Neural cell (in vitro differentiated cells): ENCODE data around the gene IPO8. TPM values are rescaled to one million over a fixed set of nuclear protein-coding genes. Genes with fewer than 3 reads are reported as not detected.
"Not testable (repeated sequence)": the region's sequence is repeated elsewhere in the genome, so short reads cannot be mapped to it uniquely, and the experiment has no call there.

Experiments used
- H2AFZ ChIP-seq: fragments of 200-600, 300-800 bp; sonication (generic), shearing (Covaris generic); 2 replicates; pipeline ENCODE4 v1.6.0; 2014; ENCODE audit warnings: low read depth, mild to moderate bottlenecking, antibody characterized with exemption, low read length, moderate library complexity
- H3F3A ChIP-seq: fragments of 200-600 bp; shearing (Covaris generic); 2 replicates; pipeline ENCODE4 v1.6.1; 2016; ENCODE audit warnings: mild to moderate bottlenecking, moderate library complexity, mixed read lengths, antibody characterized with exemption, low read length; ENCODE audit not compliant: insufficient read depth, poor library complexity, severe bottlenecking
- H3K27ac ChIP-seq: fragments of 200-600, 300-800 bp; sonication (generic), shearing (Covaris generic); 2 replicates; pipeline ENCODE4 v1.5.1; 2014; ENCODE audit warnings: mild to moderate bottlenecking, low read length, moderate library complexity
- H3K27me3 ChIP-seq: fragments of 300-800, 200-600 bp; sonication (generic), shearing (Covaris generic); 2 replicates; pipeline ENCODE4 v1.6.0; 2014; ENCODE audit warnings: mild to moderate bottlenecking, low read depth, low read length, moderate library complexity; ENCODE audit not compliant: insufficient read depth
- H3K36me3 ChIP-seq: fragments of 300-800, 200-600 bp; sonication (generic), shearing (Covaris generic); 2 replicates; pipeline ENCODE4 v1.5.1; 2014; ENCODE audit warnings: mild to moderate bottlenecking, antibody characterized with exemption, low read length, moderate library complexity; ENCODE audit not compliant: insufficient read depth
- H3K4me2 ChIP-seq: fragments of 300-800, 200-600 bp; sonication (generic), shearing (Covaris generic); 2 replicates; pipeline ENCODE4 v1.6.0; 2014; ENCODE audit warnings: mild to moderate bottlenecking, low read length
- H3K4me3 ChIP-seq: fragments of 300-800, 200-600 bp; sonication (generic), shearing (Covaris generic); 2 replicates; pipeline ENCODE4 v1.5.1; 2014; ENCODE audit warnings: mild to moderate bottlenecking, low read length, moderate library complexity
- H3K79me2 ChIP-seq: fragments of 200-600 bp; shearing (Covaris generic); replicated peaks from 2 replicates; pipeline ENCODE4 v1.6.0; 2014; ENCODE audit warnings: mild to moderate bottlenecking, low read length, moderate library complexity; ENCODE audit not compliant: insufficient read depth
- H3K9ac ChIP-seq: fragments of 300-800, 200-600 bp; sonication (generic), shearing (Covaris generic); 2 replicates; pipeline ENCODE4 v1.6.1; 2016; ENCODE audit warnings: mild to moderate bottlenecking, low read length, mixed read lengths
- H3K9me2 ChIP-seq: fragments of 200-600 bp; shearing (Covaris generic); 2 replicates; pipeline ENCODE4 v1.6.1; 2016; ENCODE audit warnings: mild to moderate bottlenecking, low read length, mixed read lengths; ENCODE audit not compliant: insufficient read depth
- H3K9me3 ChIP-seq: fragments of 200-600, 300-800 bp; sonication (generic), shearing (Covaris generic); 2 replicates; pipeline ENCODE4 v1.6.1; 2016; ENCODE audit warnings: mild to moderate bottlenecking, mixed run types, low read length, moderate library complexity, mixed read lengths
- H4K20me1 ChIP-seq: fragments of 200-600 bp; shearing (Covaris generic); 2 replicates; pipeline ENCODE4 v1.6.1; 2016; ENCODE audit warnings: mild to moderate bottlenecking, mixed run types; ENCODE audit not compliant: insufficient read depth
- CTCF ChIP-seq: fragments of 450-650 bp; IDR thresholded peaks from 2 replicates; pipeline ENCODE4 v1.5.1; 2014; ENCODE audit warnings: antibody characterized with exemption, mild to moderate bottlenecking, moderate library complexity; ENCODE audit not compliant: poor library complexity, severe bottlenecking
- EZH2 ChIP-seq: fragments of 200-600, 300-800 bp; shearing (Covaris generic), sonication (generic); IDR thresholded peaks from 2 replicates; pipeline ENCODE4 v1.6.1; 2014; ENCODE audit warnings: antibody characterized with exemption, low read length, borderline replicate concordance, mild to moderate bottlenecking; ENCODE audit not compliant: insufficient read depth, poor library complexity, severe bottlenecking
- POLR2AphosphoS5 ChIP-seq: IDR thresholded peaks from 2 replicates; pipeline ENCODE4 v1.6.1; 2012
- RAD21 ChIP-seq: fragments of 450-650 bp; conservative IDR thresholded peaks from 2 replicates; pipeline ENCODE4 v1.6.1; 2014; ENCODE audit warnings: antibody characterized with exemption, mild to moderate bottlenecking, moderate library complexity
- REST ChIP-seq: IDR thresholded peaks from 2 replicates; pipeline ENCODE4 v1.6.1; 2012; ENCODE audit warnings: borderline replicate concordance
- TAF1 ChIP-seq: IDR thresholded peaks from 2 replicates; pipeline ENCODE4 v1.6.1; 2012; ENCODE audit warnings: low read depth
- polyA plus RNA-seq: library from polyadenylated mRNA; depleted of rRNA; stranded (reverse); fragments of >200 nt; gene quantifications from 2 replicates; pipeline ENCODE4 v1.2.3, GENCODE V29; 2014

IPO8 gene
- polyA plus RNA-seq, 1 donor from 2014 or later, result 18.8 TPM

GRCh38 chr12:30613119-30613830 is 82.4 kb downstream of the IPO8 start:
- Histone ChIP-seq H2AFZ (no peak overlapping the region), H3K27ac (no peak overlapping the region), H3K9ac (no peak overlapping the region), H3K4me3 (no peak overlapping the region), H3K27me3 (no peaks in the 10 kb centered on the region), H4K20me1 (no peaks in the 10 kb centered on the region), H3K79me2 (no peaks in the 10 kb centered on the region), H3F3A (no peaks in the 10 kb centered on the region), H3K36me3 (no peaks in the 10 kb centered on the region), H3K9me3 (no peaks in the 10 kb centered on the region), H3K9me2 (no peaks in the 10 kb centered on the region), H3K4me2 (no peak overlapping the region)
- TF ChIP-seq EZH2 (no peak), TAF1 (no peak), RAD21 (no peak), REST (no peak)

GRCh38 chr12:30610718-30611117 is 85.0 kb downstream of the IPO8 start:
- no peak overlapping the region for H3K27ac ChIP-seq
- H4K20me1 ChIP-seq, result no peaks in the 10 kb centered on the region
- no peaks in the 10 kb centered on the region for H3K36me3 ChIP-seq
- no peaks in the 10 kb centered on the region for H3F3A ChIP-seq
- no peaks in the 10 kb centered on the region for H3K9me3 ChIP-seq
- TF ChIP-seq POLR2AphosphoS5 (no peak), EZH2 (no peak), CTCF (no peak)
- H3K4me2 ChIP-seq, result no peak overlapping the region
- H3K9me2 ChIP-seq, result no peaks in the 10 kb centered on the region
- H3K9ac ChIP-seq, result no peak overlapping the region
- H3K4me3 ChIP-seq, result no peak overlapping the region
- H3K79me2 ChIP-seq, result no peaks in the 10 kb centered on the region
- H3K27me3 ChIP-seq, result no peaks in the 10 kb centered on the region
- H2AFZ ChIP-seq, result no peak overlapping the region

GRCh38 chr12:30609819-30610218 is 85.8 kb downstream of the IPO8 start:
- not testable (repeated sequence) for H3K27me3 ChIP-seq, H3K4me3 ChIP-seq, H3K9me2 ChIP-seq, H4K20me1 ChIP-seq, H3K79me2 ChIP-seq, H3K27ac ChIP-seq, H3K4me2 ChIP-seq, H3F3A ChIP-seq, H3K9me3 ChIP-seq, H3K36me3 ChIP-seq, H3K9ac ChIP-seq, H2AFZ ChIP-seq

GRCh38 chr12:30604302-30604701 is 91.4 kb downstream of the IPO8 start:
- H2AFZ ChIP-seq, H3F3A ChIP-seq, H3K9me2 ChIP-seq, H3K9me3 ChIP-seq, H3K9ac ChIP-seq, H3K79me2 ChIP-seq, H4K20me1 ChIP-seq, H3K4me2 ChIP-seq, H3K4me3 ChIP-seq, H3K27ac ChIP-seq, H3K27me3 ChIP-seq, H3K36me3 ChIP-seq: not testable (repeated sequence)
